ENCODE measurements around the gene CDH23. TPM values are rescaled to one million over a fixed set of nuclear protein-coding genes. Genes with fewer than 3 reads are reported as not detected.

CDH23 gene
- total and polyA plus RNA-seq, 9 of the 15 experiments (the other 6 are each of a cell fraction or from before 2014, with no cell fraction given), result 0.18 to 1.2 (median 0.47) TPM

DNA sequence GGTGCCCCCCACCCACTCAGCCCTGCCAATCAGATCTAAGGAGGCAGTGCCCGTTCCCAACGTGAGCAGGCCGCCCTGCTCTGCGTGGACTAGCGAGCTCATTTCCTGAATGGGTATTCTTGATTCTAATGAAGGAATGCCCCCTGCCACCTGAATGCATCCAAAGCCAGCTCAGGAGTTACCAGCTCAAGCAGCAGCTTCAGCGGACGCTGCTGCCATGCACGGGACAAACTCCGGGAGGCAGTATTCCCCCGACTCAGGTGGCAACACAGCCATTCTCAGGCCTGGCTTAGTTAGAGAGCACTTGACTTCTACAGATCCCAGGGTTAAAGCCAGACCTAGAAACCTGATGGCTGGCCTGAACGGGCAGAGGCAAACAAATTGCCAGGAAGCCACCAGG lies 428.5 kb downstream of the CDH23 start (continued):
- TF ChIP-seq, protein P1, sequence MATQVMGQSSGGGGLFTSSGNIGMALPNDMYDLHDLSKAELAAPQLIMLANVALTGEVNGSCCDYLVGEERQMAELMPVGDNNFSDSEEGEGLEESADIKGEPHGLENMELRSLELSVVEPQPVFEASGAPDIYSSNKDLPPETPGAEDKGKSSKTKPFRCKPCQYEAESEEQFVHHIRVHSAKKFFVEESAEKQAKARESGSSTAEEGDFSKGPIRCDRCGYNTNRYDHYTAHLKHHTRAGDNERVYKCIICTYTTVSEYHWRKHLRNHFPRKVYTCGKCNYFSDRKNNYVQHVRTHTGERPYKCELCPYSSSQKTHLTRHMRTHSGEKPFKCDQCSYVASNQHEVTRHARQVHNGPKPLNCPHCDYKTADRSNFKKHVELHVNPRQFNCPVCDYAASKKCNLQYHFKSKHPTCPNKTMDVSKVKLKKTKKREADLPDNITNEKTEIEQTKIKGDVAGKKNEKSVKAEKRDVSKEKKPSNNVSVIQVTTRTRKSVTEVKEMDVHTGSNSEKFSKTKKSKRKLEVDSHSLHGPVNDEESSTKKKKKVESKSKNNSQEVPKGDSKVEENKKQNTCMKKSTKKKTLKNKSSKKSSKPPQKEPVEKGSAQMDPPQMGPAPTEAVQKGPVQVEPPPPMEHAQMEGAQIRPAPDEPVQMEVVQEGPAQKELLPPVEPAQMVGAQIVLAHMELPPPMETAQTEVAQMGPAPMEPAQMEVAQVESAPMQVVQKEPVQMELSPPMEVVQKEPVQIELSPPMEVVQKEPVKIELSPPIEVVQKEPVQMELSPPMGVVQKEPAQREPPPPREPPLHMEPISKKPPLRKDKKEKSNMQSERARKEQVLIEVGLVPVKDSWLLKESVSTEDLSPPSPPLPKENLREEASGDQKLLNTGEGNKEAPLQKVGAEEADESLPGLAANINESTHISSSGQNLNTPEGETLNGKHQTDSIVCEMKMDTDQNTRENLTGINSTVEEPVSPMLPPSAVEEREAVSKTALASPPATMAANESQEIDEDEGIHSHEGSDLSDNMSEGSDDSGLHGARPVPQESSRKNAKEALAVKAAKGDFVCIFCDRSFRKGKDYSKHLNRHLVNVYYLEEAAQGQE (IDR thresholded peaks at IDR 0.05; ENCODE audit: borderline replicate concordance), result 0 out of 2 replicates have a peak, but pooled peaks have one; percentile 11
- TF ChIP-seq, protein P1 (CRISPR knock-in tag; IDR thresholded peaks at IDR 0.05; ENCODE audit: low read depth), result no peak
- TF ChIP-seq ATF7 (IDR thresholded peaks at IDR 0.05), result no peak
- 0 out of 2 replicates have a peak, but pooled peaks have one; percentile 7 for TF ChIP-seq STAG1 (CRISPR knock-in tag; IDR thresholded peaks at IDR 0.05; ENCODE audit: borderline replicate concordance)
